ENCODE results near the gene LGALS9C.
"Not testable (repeated sequence)": the region's sequence is repeated elsewhere in the genome, so short reads cannot be mapped to it uniquely, and the experiment has no call there.

DNA sequence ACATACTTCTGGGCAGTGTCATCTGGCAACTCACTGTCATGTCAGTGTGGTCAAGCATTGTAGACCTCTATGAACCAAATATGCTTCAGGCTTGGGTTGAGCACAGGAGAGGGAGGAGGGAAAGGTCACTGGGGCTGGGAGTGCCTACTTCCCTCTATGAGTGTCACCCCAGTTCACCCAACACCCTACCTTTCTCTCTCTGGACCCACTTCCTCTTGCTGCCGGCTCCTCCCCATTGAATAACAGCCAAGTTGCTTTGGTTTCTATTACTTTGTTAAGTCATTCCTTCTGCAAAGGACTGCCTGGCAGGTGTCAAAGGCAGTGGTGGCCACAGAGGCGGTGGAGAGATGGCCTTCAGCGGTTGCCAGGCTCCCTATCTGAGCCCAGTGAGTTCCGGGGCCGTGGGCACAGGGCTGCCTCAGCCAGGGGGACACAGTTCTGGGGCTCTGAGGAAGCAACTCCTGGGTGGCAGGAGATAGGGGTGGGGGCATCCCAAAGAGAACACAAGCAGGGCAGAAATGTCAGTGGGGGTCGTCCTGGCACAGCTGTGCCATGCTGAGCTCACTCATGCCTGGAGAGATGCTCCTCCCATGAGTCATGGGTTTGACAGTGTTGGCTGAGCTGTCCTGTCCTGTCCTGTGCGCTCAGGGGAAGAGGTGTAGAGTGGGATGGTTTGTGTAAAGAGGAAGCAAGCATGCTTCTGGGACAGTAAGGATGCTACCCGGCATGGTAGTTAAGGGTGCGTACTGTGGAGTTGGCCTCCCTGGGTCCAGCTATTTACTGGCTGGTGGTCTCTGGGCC lies at the start of gene LGALS9C:
- TF ChIP-seq, protein P1, sequence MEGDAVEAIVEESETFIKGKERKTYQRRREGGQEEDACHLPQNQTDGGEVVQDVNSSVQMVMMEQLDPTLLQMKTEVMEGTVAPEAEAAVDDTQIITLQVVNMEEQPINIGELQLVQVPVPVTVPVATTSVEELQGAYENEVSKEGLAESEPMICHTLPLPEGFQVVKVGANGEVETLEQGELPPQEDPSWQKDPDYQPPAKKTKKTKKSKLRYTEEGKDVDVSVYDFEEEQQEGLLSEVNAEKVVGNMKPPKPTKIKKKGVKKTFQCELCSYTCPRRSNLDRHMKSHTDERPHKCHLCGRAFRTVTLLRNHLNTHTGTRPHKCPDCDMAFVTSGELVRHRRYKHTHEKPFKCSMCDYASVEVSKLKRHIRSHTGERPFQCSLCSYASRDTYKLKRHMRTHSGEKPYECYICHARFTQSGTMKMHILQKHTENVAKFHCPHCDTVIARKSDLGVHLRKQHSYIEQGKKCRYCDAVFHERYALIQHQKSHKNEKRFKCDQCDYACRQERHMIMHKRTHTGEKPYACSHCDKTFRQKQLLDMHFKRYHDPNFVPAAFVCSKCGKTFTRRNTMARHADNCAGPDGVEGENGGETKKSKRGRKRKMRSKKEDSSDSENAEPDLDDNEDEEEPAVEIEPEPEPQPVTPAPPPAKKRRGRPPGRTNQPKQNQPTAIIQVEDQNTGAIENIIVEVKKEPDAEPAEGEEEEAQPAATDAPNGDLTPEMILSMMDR (IDR thresholded peaks at IDR 0.05; ENCODE audit: low read depth, low read length), result not testable (repeated sequence)
- not testable (repeated sequence) for TF ChIP-seq POLR2A (IDR thresholded peaks at IDR 0.05; ENCODE audit: extremely low read depth, insufficient read length); MYC (IDR thresholded peaks at IDR 0.05; ENCODE audit: low read depth, low read length)
